ENCODE results near the gene CTNNA3.

The CTNNA3 gene

GRCh38 chr10:66842371-66842770, 853.6 kb downstream of the CTNNA3 start:
- no peak for DNase-seq

GRCh38 chr10:66838656-66839055, 857.3 kb downstream of the CTNNA3 start:
- DNase-seq, result no peak

DNA sequence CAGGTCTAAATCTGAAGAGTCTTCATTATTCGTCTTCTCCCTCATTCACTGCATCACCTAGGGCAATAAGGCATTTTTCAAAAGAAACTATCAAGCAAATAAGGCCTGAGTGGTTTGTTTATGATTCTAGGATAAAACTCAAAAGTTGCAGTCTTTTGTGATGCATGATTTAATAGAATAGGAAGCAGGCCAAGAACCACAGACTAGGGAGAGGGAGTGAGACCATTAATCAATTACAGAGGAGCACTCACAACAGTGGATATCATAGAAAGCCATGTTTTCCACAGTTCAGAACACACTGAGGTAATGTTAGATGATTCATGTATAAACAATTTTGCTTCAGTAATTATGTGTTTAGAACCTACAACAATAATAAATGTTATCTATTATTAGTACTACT, 858.0 kb downstream of the CTNNA3 start:
- DNase-seq, result no peak

DNA sequence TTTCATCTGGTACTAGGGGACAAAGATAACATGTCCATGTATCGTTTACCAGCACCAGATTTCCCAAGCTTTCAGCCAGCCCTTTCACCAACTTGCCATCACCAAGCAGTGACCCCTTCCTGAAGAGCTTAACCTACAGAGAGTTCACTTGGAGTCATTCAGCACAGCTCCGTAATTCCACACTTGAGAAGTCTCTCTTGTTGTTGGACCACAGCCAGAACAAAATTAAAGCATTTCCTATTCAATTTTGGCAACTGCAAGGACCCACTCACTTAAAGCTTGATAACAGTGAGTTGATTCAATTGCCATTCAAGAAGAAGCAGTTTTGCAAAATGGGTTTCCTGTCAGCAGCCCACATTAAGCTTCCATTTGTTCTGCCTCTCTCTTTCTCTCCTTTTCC, 858.7 kb downstream of the CTNNA3 start:
- no peak for DNase-seq

DNA sequence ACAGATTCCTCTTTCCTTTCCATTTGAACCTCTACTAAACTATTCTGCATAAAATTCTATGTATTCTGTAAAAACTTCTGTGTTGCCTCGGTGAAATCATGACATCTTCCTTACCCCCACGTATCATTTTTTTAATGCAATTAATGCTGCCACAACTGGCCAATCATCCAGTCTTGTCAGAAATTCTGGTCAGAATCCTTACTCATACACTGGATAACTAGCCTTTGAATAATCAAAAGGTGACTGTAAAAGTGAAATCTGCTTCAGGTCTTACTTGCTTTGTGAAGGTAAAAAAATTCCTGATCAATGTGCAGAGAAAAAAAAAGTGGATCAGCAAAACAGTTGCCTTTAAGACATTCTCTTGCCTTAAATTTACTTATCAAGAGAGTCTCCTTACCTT, 859.2 kb downstream of the CTNNA3 start:
- no peak for DNase-seq

GRCh38 chr10:66836057-66836456, 859.9 kb downstream of the CTNNA3 start:
- DNase-seq, result no peak

- DNase-seq, result no peak
Observed at GRCh38 chr10:66835400-66835799, 860.6 kb downstream of the CTNNA3 start.

DNA sequence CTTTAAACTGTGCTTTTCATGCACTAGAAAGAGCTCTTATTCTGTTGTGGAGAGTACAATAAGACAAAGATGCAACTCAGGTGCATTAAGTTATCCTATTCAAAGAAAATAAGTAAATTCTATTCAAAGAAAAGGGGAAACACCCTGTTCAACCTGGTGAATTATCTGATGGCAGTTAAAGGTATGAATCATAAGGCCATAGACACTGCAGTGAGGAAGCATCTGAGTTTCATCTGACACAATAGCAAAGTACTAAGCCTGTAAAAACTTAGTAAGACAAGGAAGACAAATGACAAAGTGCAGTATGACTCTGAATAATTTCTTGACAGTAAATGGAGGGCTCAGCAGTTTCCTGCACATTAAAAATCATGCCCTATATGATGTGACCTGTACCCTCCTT, 861.2 kb downstream of the CTNNA3 start:
- no peak for DNase-seq

- no peak for DNase-seq
Observed at GRCh38 chr10:66833861-66834260, 862.1 kb downstream of the CTNNA3 start.

- no peak for DNase-seq
Observed at GRCh38 chr10:66832781-66833422, 863.1 kb downstream of the CTNNA3 start.

DNA sequence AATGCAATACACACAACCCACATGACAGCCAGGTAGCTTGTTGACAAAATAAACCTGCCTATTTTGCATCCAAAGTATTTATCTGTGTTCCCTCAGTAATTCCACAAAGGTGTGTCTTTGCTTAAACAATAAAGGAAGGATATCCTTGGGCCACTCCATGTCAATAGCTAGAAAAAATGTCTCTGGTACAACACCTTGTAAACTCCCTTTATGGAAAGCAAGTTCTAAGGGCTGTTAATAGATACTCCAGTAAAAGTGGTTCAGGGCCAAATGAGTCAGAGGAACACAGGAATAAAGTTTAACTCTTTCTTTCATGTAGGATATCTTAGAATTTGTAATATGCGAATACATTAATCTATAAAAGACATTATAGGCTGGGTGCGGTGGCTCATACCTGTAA, 867.0 kb downstream of the CTNNA3 start:
- no peak for DNase-seq

DNA sequence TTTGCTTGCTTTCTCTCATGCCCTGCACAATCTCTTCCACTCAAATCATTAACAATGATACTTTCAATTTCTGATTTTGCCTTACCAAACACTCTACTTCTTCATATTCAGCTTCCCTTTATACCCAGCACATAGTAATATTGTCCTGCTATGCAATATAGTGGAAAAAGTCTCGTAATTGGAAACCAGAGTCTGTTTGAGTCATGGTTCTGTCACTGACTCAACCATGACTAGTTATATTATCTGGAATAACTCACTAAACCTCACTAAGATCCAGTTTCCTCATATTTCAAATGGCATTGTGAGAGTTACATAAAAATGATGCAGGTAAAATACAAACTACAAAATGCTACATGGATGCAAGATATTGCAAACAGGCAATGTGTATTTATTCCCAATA, 868.6 kb downstream of the CTNNA3 start:
- no peak for DNase-seq

GRCh38 chr10:66823301-66823700, 872.7 kb downstream of the CTNNA3 start:
- DNase-seq, result no peak

- DNase-seq, result no peak
Observed at GRCh38 chr10:66822801-66823200, 873.2 kb downstream of the CTNNA3 start.

DNA sequence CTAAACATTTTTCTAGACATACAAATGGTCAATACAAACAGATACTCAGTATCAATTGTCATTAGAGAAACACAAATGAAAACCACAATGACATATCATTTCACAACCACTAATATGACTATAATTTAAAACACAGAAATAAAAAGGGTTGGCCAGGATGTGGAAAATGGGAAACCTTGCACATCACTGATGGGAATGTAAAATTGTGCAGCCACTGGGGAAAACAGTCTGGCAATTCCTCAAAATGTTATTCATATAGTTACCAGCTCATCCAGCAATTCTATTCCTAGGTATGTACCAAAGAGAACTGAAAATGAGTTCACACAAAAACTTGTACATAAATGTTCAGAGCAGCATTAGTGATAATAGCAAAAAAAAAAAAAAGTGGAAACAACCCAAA, 876.3 kb downstream of the CTNNA3 start:
- DNase-seq, result no peak

DNA sequence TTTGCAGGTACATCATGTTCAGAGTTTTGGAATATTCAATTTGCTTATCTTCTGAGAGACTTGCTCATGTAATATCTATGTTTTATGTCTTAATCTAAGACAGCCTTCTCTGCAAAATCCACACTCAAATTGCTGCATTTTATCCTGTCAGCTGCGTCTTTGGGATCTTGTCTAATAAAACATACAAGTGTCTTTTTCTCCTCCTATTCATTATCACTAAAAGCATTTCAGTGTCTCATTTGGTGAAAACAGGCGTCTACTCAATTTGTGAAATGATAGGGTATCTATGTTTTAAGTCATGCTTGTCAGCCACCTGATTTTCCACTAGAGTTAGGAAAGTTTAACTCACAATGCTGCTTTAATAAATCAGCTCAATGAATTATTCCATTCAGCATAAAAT, 882.9 kb downstream of the CTNNA3 start:
- DNase-seq, result no peak

DNA sequence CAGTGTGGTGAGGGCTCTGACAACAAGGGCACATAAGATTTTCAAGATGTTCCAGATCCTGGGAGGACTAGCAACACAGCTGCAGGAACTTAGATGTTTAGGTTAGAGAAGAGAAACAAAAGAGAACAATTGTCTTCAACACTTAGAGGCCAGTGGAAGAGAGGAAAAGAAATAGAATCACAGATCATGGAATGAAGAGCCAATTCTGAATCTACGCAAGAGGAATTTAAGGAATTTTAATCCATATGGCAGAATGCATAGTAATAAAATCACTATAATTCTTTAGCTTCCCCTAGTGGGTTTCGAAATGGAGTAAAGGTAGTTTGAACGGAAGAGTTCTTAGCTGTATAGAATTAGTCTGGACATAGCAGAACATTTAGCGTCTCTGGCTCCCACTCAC, 884.8 kb downstream of the CTNNA3 start:
- no peak for DNase-seq

- no peak for DNase-seq
Observed at GRCh38 chr10:66809402-66809801, 886.6 kb downstream of the CTNNA3 start.

DNA sequence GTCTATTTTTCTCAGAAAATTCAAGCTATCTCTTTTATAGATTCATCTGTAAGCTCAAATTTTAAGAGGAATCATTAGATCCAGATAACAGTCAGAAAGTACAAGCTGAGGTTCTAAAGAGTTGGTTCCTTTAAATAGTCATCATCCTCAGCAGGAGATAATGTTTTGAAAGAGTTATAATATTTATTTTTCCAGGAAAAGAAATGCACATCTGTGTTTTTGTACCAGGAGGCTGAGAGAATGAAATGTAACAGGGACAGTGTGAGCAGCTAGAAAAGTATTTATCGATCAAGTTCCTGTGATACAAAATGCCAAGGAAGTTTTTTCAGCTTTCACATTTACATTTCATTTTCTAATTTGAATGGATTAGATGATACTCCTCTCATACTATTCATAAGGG, 890.4 kb downstream of the CTNNA3 start:
- DNase-seq, result no peak

- no peak for DNase-seq
Observed at GRCh38 chr10:66804962-66805361, 891.0 kb downstream of the CTNNA3 start.

- DNase-seq, result no peak
Observed at GRCh38 chr10:66803174-66803573, 892.8 kb downstream of the CTNNA3 start.

GRCh38 chr10:66799474-66799873, 896.5 kb downstream of the CTNNA3 start:
- DNase-seq, result no peak

- DNase-seq, result no peak
Observed at GRCh38 chr10:66795866-66796265, 900.1 kb downstream of the CTNNA3 start.

DNA sequence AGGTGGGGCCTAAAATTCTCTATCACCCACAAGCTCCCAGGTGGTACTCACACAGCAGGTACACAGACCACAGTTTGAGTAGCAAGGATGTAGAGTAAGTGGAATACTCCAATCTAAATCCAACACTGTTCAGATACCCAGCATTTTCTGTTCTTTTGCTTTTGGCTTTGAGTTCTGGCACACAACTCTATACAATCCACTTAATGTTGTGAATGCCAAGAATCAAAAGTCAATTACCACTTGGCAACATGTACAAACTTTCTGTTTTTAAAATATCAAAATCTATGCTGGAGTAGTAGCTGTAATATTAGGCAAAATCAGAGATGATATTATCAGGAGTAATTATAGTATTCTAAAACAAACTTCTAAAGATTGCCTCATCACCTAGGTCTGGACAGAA, 903.6 kb downstream of the CTNNA3 start:
- no peak for DNase-seq

GRCh38 chr10:66788178-66788987, 907.6 kb downstream of the CTNNA3 start:
- no peak for DNase-seq

All from CD4-positive, alpha-beta T cell treated with Interleukin-1 beta for 1 hour (primary cell).